SW480 (cell line): ENCODE data around the gene CFAP57.
"Not testable (repeated sequence)": the region's sequence is repeated elsewhere in the genome, so short reads cannot be mapped to it uniquely, and the experiment has no call there.

Experiments used
- DNase-seq: peaks from one replicate; pipeline ENCODE4 v3.0.0-alpha.2; 2016; ENCODE audit warnings: low spot score

CFAP57 gene

GRCh38 chr1:43174873-43175272 is 2.7 kb downstream of the CFAP57 start:
- DNase-seq, result no peak

DNA sequence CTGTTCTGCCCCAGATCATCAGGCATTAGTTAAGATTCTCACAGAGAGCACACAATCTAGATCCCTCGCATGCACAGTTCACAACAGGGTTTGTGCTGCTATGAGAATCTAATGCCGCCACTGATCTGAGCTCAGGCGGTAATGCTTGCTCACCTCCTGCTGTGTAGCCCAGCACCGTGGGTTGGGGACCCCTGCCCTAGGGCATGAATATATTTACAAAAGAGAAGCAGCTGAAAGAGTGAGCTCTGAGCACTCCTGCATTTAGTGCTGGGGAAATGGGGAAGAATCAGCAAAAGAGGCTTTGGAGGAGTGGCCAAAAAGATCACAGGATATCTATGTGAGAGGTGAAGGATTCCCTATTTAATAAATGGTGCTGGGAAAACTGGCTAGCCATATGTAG is 5.6 kb downstream of the CFAP57 start:
- no peak for DNase-seq

GRCh38 chr1:43184388-43184787 is 12.3 kb downstream of the CFAP57 start:
- no peak for DNase-seq

- DNase-seq, result no peak
These were observed 12.9 kb downstream of the CFAP57 start for GRCh38 chr1:43184995-43185394.

DNA sequence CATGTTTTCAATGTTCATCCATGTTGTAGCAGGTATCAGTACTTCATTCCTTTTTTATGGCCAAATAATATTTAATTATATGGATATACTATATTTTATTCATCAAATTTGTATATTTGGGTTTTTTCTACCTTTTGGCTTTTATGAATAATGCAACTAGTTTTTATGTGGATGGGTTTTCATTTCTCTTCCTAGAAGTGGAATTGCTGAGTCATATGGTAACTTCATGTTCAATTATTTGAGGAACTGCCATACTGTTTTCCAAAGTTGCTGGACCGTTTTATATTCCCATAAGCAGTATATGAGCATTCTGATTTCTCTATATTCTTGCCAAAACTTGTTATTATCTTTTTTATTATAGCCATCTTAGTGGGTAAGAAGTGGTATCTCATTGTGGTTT is 16.0 kb downstream of the CFAP57 start:
- no peak for DNase-seq

DNA sequence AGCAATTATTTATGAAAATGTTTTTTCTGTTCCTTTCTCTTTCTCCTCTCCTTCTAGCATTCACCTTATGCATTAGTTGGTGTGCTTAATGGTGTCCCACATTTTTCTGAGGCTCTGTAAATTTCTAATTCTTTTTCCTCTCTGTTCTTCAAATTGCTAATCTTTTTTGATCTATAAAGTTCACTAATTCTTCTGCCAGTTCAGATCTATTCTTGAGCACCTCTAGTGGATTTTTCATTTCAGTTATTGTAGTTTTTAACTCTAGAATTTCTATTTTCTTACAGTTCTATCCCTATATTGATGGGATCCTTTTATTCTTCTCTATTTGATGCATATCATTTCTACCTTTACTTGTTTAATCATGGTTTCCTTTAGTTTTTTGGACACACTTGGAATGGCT is 22.4 kb downstream of the CFAP57 start:
- no peak for DNase-seq

DNA sequence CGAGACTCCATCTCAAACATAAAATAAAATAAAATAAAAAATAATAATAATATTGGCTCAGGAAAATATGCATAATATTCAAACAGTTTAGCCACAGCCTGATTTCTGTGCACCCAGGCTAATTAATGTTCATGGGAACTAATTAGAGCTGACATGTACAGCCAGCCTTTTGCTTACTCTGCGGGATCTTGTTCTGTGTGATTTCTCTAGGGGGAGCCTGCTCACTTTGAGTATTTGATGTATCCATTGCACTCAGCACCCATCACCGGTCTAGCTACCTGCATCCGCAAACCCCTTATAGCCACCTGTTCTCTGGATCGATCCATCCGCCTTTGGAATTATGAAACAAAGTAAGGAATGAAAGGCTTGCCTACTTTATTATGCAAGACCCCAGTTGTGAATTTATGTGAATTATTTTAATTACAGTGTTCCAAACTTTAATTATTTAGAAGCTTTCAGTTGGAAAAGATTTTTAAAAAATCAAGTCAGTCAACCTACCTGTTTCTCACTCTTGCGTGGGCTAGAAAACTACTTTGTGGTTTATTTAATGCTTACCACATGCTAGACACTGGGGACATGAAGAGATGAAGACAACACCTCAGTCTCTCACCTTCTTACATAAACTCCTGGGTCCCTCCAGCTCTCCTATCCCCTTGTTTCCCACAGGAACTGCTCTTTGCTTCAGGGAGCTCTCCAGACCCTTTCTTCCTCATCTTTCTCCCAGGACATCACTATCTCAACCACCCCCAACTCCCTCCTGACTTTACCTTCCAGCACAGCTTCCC is 25.4 kb downstream of the CFAP57 start:
- no peak for DNase-seq

- DNase-seq, result no peak
These were observed 27.1 kb downstream of the CFAP57 start for GRCh38 chr1:43199093-43199726.

GRCh38 chr1:43203859-43204258 is 31.7 kb downstream of the CFAP57 start:
- DNase-seq, result no peak

DNA sequence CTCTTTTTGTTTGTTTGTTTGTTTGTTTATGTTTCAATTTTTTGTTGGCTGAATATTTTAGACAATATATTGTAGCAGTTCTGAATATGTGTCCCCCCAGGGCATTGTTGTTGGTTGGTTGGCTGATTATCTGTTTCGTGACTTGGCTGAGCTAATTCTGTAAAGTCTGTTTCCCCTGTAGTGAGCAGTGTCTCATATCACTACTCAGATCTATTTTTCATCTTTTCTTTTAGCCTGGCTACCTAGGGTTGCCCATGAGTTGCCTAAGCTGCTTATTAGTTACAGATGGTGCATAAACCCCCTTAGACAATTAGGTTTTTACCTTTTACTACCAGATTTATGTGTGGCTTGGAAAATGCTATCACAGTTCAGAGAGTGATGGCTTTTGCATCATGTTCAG is 32.3 kb downstream of the CFAP57 start:
- no peak for DNase-seq

DNA sequence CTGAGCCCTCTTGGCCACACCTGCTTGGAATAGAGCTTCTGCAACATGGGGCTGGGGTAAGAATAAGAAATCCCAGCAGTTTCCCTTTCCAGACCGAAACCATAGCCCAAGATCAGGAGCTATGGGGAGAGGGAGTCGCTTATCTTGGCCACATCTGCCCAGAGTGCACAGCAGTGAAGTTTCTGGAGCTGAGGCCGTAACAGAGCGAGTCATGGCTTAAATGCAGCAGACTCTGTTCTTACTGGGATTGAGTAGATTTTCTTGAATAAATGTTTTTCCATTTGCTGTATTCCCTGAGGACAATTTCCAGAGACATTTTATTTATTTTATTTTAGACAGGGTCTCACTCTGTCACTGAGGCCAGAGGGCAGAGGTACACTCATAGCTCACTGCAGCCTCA is 33.5 kb downstream of the CFAP57 start:
- DNase-seq, result peak; percentile 15

DNA sequence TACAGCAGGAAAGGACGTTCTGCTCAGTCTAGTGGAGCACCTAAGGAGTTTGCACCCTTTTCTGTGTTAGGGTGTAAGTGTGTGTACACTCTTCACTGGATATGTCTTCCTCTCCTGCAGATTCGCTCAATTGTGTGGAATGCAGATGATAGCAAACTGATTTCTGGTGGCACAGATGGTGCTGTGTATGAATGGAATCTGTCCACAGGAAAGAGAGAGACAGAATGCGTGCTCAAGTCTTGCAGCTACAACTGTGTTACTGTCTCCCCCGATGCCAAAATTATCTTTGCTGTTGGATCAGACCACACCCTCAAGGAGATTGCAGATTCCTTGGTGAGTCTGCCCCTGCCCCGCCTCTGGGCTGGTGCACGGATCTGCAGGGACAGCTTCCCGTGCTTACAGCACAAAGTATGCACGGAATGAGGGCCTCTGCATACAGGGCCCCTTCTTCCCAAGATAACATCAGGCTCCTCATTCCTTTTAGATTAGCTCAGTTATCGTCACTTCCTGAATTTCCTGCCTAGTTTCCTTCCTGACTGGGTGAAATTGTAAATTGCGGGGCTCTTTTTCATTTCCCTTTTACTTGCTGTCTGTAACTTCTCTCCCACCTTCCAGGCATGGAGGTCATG is 34.6 kb downstream of the CFAP57 start:
- DNase-seq, result peak; percentile 86

GRCh38 chr1:43207229-43207853 is 35.2 kb downstream of the CFAP57 start:
- peak; percentile 17 for DNase-seq

- DNase-seq, result not testable (repeated sequence)
These were observed 36.1 kb downstream of the CFAP57 start for GRCh38 chr1:43208277-43208676.

- no peak for DNase-seq
These were observed 42.6 kb downstream of the CFAP57 start for GRCh38 chr1:43214501-43215444.

GRCh38 chr1:43217747-43218146 is 45.6 kb downstream of the CFAP57 start:
- no peak for DNase-seq

DNA sequence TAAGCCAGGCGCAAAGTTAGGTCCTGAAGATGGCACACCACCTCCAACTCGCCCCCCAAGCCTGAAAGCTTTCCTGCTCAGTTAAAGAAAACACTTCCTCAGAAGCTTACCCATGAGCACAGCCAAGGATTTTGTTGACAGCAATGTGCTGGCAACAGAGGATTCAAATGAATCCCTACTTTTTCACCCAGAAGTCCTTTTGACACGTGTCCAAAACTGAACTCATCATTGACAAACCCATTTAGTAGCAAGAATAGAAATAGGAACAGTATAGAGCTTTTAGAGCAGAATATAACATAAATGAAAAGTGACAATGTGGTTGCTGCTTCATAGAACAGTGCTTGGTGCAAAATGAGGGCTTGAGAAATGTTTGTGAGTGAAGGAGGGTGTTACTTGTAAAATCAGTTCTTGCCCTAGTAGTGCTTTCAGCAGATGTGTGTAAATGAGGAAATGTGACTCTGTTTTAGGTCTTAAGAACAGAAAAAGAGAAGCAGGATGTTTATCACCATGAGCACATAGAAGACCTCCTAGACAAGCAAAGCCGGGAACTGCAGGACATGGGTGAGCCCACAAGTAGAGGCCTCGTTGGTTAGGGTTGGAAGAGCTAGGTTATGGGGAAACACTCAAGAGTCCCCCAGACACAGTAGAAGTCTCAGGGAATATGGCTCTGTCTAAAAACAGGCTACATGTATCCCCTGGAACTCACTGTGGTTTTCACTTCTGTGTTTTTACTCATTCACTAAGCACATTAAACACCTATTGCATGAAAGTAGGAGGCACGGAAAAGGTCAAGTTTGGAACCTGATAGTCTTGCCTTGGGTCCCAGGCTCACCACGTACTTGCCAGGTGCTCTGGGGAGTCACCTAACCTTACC is 49.0 kb downstream of the CFAP57 start:
- no peak for DNase-seq

- DNase-seq, result no peak
These were observed 49.7 kb downstream of the CFAP57 start for GRCh38 chr1:43221797-43222196.

- DNase-seq, result no peak
These were observed 50.7 kb downstream of the CFAP57 start for GRCh38 chr1:43222879-43223278.

- peak; percentile 64 for DNase-seq
These were observed 53.0 kb downstream of the CFAP57 start for GRCh38 chr1:43225168-43225567.
